SU-DHL-6 (cell line): ENCODE measurements around the gene RECK.

ENCODE experiments used
- H2AFZ ChIP-seq: fragments of 200-600 bp; sonication (generic); 2 replicates; pipeline ENCODE4 v1.6.1; 2014; ENCODE audit warnings: low read depth, mild to moderate bottlenecking, moderate library complexity, mixed read lengths, antibody characterized with exemption, low read length; ENCODE audit not compliant: severe bottlenecking
- H3F3A ChIP-seq: fragments of 200-600 bp; shearing (Covaris generic); 2 replicates; pipeline ENCODE4 v1.6.0; 2016; ENCODE audit warnings: antibody characterized with exemption, mild to moderate bottlenecking; ENCODE audit not compliant: insufficient read depth
- H3K27ac ChIP-seq: fragments of 200-600 bp; sonication (generic); 2 replicates; pipeline ENCODE4 v1.5.1; 2016; ENCODE audit warnings: low read depth, mild to moderate bottlenecking, low read length, moderate library complexity, mixed read lengths
- H3K27me3 ChIP-seq: fragments of 200-600 bp; sonication (generic), shearing (Covaris generic); 2 replicates; pipeline ENCODE4 v1.6.0; 2014; ENCODE audit warnings: mild to moderate bottlenecking, low read length
- H3K36me3 ChIP-seq: fragments of 200-600 bp; sonication (generic); 2 replicates; pipeline ENCODE4 v1.6.1; 2014; ENCODE audit warnings: mild to moderate bottlenecking, low read length, mixed read lengths
- H3K4me2 ChIP-seq: fragments of 300-600, 200-600 bp; shearing (Covaris generic), sonication (generic); 2 replicates; pipeline ENCODE4 v1.6.0; 2014; ENCODE audit warnings: low read length, low read depth, mild to moderate bottlenecking; ENCODE audit not compliant: poor library complexity, severe bottlenecking
- H3K4me3 ChIP-seq: fragments of 200-600 bp; sonication (generic); 2 replicates; pipeline ENCODE4 v1.5.1; 2014; ENCODE audit warnings: antibody characterized with exemption, low read length, mild to moderate bottlenecking, mixed read lengths; ENCODE audit not compliant: insufficient read depth, poor library complexity, severe bottlenecking
- H3K79me2 ChIP-seq: fragments of 200-600 bp; sonication (generic); 2 replicates; pipeline ENCODE4 v1.6.1; 2014; ENCODE audit warnings: mild to moderate bottlenecking, low read length, moderate library complexity; ENCODE audit not compliant: insufficient read depth
- H3K9ac ChIP-seq: fragments of 200-600 bp; sonication (generic); 2 replicates; pipeline ENCODE4 v1.7.0; 2014; ENCODE audit warnings: mild to moderate bottlenecking, low read length
- H3K9me2 ChIP-seq: fragments of 200-600 bp; sonication (generic); replicated peaks from 2 replicates; pipeline ENCODE4 v1.6.1; 2014; ENCODE audit warnings: low read length; ENCODE audit not compliant: insufficient read depth
- H3K9me3 ChIP-seq: fragments of 200-600 bp; sonication (generic); 2 replicates; pipeline ENCODE4 v1.6.1; 2014; ENCODE audit warnings: low read length, mixed read lengths; ENCODE audit not compliant: insufficient read depth
- H4K20me1 ChIP-seq: fragments of 200-600 bp; sonication (generic); 2 replicates; pipeline ENCODE4 v1.6.1; 2014; ENCODE audit warnings: low read depth, mild to moderate bottlenecking, antibody characterized with exemption, low read length, moderate library complexity, mixed read lengths
- EZH2phosphoT487 ChIP-seq: fragments of 200-600 bp; sonication (generic), shearing (Covaris generic); conservative IDR thresholded peaks from 2 replicates; pipeline ENCODE4 v1.6.1; 2018; ENCODE audit warnings: mild to moderate bottlenecking, antibody characterized with exemption, low read length, moderate library complexity, mixed read lengths
- TF ChIP-seq, protein P1 (sequence below): fragments of 200-600 bp; sonication (generic); IDR thresholded peaks from one replicate; pipeline ENCODE4 v1.5.1; 2017; ENCODE audit warnings: antibody characterized with exemption, mild to moderate bottlenecking, low read length, moderate library complexity; ENCODE audit not compliant: insufficient read depth, poor library complexity, severe bottlenecking

The RECK gene

DNA sequence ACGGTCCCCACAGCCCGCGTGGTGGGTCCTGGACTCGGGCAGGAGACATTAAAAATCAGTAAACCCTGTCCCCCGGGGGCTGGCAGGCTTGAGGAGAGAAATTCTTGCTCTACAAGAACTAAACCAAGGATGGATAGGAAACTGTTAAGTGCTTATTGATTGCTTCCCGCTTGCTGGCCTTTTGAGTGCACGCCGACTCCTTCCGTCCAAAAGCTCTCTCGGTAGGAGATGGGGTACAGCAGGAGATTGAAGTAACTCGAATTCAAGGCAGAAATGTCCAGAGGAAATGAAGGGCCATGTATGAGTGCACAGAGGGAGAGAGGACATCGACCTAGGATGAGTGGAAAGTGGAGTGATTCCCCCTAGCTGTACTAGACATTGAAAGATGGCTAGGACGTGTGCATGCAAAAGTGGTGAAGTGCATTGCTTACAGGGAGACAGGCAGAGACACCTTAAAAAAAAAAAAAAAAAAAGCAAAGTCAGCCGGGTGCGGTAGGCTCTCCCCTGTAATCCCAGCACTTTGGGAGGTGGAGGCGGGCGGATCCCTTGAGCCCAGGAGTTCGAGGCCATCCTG is 923 bp downstream of the RECK start:
- Histone ChIP-seq H3K36me3 (no peaks in the 10 kb centered on the region), H3K9me2 (no peaks in the 10 kb centered on the region), H3K9ac (peak overlapping the region; percentile 51; the same call in 1 of the 2 replicates), H3K4me2 (peak overlapping the region; percentile 61), H3K9me3 (no peaks in the 10 kb centered on the region), H3K4me3 (peak overlapping the region; percentile 48), H4K20me1 (no peaks in the 10 kb centered on the region), H3K79me2 (no peaks in the 10 kb centered on the region), H2AFZ (peak overlapping the region; percentile 86), H3F3A (no peaks in the 10 kb centered on the region), H3K27ac (no peak overlapping the region), H3K27me3 (no peaks in the 10 kb centered on the region)
- TF ChIP-seq, protein P1, sequence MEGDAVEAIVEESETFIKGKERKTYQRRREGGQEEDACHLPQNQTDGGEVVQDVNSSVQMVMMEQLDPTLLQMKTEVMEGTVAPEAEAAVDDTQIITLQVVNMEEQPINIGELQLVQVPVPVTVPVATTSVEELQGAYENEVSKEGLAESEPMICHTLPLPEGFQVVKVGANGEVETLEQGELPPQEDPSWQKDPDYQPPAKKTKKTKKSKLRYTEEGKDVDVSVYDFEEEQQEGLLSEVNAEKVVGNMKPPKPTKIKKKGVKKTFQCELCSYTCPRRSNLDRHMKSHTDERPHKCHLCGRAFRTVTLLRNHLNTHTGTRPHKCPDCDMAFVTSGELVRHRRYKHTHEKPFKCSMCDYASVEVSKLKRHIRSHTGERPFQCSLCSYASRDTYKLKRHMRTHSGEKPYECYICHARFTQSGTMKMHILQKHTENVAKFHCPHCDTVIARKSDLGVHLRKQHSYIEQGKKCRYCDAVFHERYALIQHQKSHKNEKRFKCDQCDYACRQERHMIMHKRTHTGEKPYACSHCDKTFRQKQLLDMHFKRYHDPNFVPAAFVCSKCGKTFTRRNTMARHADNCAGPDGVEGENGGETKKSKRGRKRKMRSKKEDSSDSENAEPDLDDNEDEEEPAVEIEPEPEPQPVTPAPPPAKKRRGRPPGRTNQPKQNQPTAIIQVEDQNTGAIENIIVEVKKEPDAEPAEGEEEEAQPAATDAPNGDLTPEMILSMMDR = no peak
- no peak for TF ChIP-seq EZH2phosphoT487

DNA sequence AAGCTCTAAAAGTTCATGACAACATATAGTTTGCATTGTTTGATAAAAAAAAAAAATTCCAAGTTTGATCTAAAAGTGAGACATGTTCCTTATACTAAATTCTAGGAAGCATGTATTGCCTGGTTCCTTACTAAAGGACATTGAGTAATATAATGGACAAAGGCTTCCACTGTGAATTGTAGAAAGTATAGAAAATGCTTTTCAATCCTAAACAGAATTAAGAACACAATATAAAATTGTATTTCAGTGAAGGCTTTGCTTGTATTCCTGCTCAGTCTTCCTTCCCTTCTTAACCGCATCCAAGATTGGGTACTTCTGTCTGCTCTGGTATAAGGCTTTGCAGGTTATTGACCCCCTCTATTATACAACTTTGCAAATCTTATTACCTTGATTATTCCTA is 2.4 kb downstream of the RECK start:
- Histone ChIP-seq H3K27ac (no peak overlapping the region), H3K9ac (no peak overlapping the region), H3K9me3 (no peaks in the 10 kb centered on the region), H3F3A (no peaks in the 10 kb centered on the region), H3K4me3 (no peak overlapping the region), H3K27me3 (no peaks in the 10 kb centered on the region), H3K4me2 (no peak overlapping the region), H3K79me2 (no peaks in the 10 kb centered on the region), H4K20me1 (no peaks in the 10 kb centered on the region), H2AFZ (no peak overlapping the region), H3K36me3 (no peaks in the 10 kb centered on the region), H3K9me2 (no peaks in the 10 kb centered on the region)
- TF ChIP-seq, protein P1 = no peak
- no peak for TF ChIP-seq EZH2phosphoT487

DNA sequence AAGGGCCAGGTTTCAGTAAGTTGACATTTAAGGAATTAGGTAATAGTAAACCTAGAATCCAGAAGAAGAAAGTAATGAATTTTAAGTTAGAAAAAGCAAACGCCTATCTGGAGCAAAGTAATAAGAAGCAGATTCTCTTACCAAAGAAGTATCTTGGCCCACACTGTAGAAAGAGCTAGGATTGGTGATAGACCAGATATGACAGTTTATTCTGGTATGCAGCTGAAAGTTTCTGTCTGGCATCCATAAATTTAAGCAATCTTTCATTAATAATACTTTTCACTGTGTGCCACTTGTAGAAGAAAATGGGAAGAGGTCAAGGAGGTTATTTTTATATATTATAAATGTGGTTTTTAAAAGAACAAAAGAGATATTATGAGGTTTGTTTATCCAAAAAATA is 3.0 kb downstream of the RECK start:
- TF ChIP-seq, protein P1 = no peak
- no peak for TF ChIP-seq EZH2phosphoT487
- 0 out of 2 replicates have a peak, but pooled peaks cover 3% of the 10 kb centered on the region for H3K27me3 ChIP-seq
- no peak overlapping the region for H3K4me3 ChIP-seq
- no peaks in the 10 kb centered on the region for H3K79me2 ChIP-seq
- H3K27ac ChIP-seq = no peak overlapping the region
- no peak overlapping the region for H3K9ac ChIP-seq
- H3F3A ChIP-seq = no peaks in the 10 kb centered on the region
- no peaks in the 10 kb centered on the region for H4K20me1 ChIP-seq
- H2AFZ ChIP-seq = no peak overlapping the region
- H3K9me2 ChIP-seq = no peaks in the 10 kb centered on the region
- H3K36me3 ChIP-seq = no peaks in the 10 kb centered on the region
- H3K9me3 ChIP-seq = no peaks in the 10 kb centered on the region
- no peak overlapping the region for H3K4me2 ChIP-seq
